Stimulated activated naive CD8-positive, alpha-beta T cell treated with anti-CD3 and anti-CD28 coated beads, Interleukin-15, Interleukin-2, amounts not matched to agents 100 ng/mL and 50 ng/mL, for 24 hours (primary cell): ENCODE results near the gene PRAMEF15.
"Not testable (repeated sequence)": the region's sequence is repeated elsewhere in the genome, so short reads cannot be mapped to it uniquely, and the experiment has no call there.

Experiments used
- H3K27ac Mint-ChIP-seq: one replicate; pipeline ENCODE4 v1.8.0; 2021; ENCODE audit warnings: mild to moderate bottlenecking, mixed read lengths
- H3K27me3 Mint-ChIP-seq: one replicate; pipeline ENCODE4 v1.8.0; 2021; ENCODE audit warnings: mixed read lengths
- H3K36me3 Mint-ChIP-seq: one replicate; pipeline ENCODE4 v1.8.0; 2021; ENCODE audit warnings: low read depth, mixed read lengths
- H3K4me1 Mint-ChIP-seq: one replicate; pipeline ENCODE4 v1.8.0; 2021; ENCODE audit warnings: low read depth, mixed read lengths
- H3K4me3 Mint-ChIP-seq: one replicate; pipeline ENCODE4 v1.8.0; 2021; ENCODE audit warnings: mild to moderate bottlenecking, mixed read lengths
- H3K9me3 Mint-ChIP-seq: one replicate; pipeline ENCODE4 v1.8.0; 2021; ENCODE audit warnings: mixed read lengths

The PRAMEF15 gene

DNA sequence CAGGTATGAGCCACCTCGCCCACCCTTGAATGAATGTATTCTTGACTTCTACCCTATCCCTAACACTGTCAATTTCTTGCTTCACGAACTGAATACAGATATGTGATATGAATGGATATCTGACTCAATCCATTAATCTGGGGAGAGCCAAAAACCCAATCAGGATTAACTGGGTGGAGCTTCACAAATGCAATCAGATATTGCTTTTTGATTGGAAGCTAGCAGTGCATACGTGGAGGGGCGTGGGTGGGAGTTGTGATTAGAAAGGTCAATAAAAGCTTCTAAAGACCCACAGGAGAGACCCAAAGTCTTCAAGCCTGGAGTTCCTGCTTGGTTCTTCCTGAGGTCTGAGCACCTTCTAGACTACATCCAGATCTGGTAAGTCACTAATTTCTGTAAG, at the start of gene PRAMEF15:
Gene PRAMEF15, plus strand, starts transcription at position 301 of the 400 bp plus-strand sequence. CDS start 2,827 bp downstream, outside the sequence.
- H3K27me3 Mint-ChIP-seq, H3K9me3 Mint-ChIP-seq, H3K4me3 Mint-ChIP-seq, H3K36me3 Mint-ChIP-seq, H3K27ac Mint-ChIP-seq, H3K4me1 Mint-ChIP-seq: not testable (repeated sequence)

DNA sequence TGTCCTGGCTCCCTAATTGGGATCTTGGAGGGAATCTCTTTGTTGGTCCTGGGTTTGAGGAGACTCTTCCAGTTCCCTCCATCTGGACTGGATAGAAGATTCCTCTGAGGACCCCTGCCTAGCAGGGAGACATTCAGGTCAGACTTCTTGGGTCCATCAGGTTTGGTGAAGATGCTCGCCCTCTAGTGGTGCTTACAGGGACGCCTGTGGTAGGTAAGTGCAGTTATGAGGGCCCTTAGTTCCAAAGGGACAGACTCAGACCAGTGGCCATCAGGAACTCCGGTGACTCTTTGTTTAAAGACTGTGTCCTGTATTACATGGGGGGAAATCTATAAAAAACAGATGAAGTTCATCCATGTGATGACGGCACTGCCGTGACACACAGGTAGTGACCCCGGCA, 38.4 kb upstream of the PRAMEF15 start:
- H3K4me3 Mint-ChIP-seq, H3K27me3 Mint-ChIP-seq, H3K27ac Mint-ChIP-seq, H3K9me3 Mint-ChIP-seq, H3K4me1 Mint-ChIP-seq, H3K36me3 Mint-ChIP-seq: not testable (repeated sequence)

DNA sequence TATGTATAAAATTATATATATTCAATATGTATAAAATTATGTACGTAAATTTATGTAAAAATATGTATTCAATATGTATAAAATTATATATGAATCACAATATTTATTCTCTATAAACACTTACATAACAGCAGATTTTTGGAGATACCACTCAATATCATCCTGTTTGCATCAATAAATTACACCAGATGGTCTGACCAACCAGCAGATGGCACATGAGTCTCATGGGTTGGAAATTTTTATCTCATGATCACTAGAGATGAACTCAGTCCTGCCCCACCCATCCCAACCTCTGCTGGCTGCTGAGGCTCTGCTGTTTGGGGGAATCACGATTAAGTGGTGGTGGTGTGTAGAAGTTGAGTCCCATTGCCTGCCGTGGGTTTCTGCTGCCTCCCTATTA, 35.8 kb upstream of the PRAMEF15 start:
- H3K4me3 Mint-ChIP-seq, H3K27me3 Mint-ChIP-seq, H3K4me1 Mint-ChIP-seq, H3K36me3 Mint-ChIP-seq, H3K27ac Mint-ChIP-seq, H3K9me3 Mint-ChIP-seq: not testable (repeated sequence)

DNA sequence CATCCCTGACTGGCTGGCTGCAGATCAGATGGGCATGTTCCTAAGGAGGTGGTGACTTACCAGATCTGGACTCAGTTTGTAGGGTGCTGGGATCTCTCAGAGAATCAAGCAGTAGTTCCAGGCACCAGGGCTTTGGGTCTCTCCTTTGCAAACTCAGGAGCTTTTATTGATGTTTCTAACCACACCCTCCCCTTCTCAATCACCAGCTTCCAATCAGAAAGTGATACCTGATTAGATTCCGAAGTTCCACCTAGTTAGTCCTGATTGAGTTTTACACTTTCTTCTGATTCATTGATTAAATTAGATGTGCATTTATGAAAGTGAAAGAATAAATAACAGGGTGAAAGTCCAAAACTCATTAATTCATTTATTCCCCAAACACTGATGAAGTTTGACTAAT, 30.3 kb upstream of the PRAMEF15 start, which contains the start of gene PRAMEF8:
Gene PRAMEF8, minus strand, starts transcription at position 101 of the 400 bp plus-strand sequence. CDS start 1,046 bp downstream, outside the sequence.
- not testable (repeated sequence) for H3K27me3 Mint-ChIP-seq, H3K36me3 Mint-ChIP-seq, H3K27ac Mint-ChIP-seq, H3K4me3 Mint-ChIP-seq, H3K4me1 Mint-ChIP-seq, H3K9me3 Mint-ChIP-seq

GRCh38 chr1:13289030-13289429, 26.4 kb upstream of the PRAMEF15 start:
- not testable (repeated sequence) for H3K4me1 Mint-ChIP-seq, H3K27me3 Mint-ChIP-seq, H3K4me3 Mint-ChIP-seq, H3K36me3 Mint-ChIP-seq, H3K9me3 Mint-ChIP-seq, H3K27ac Mint-ChIP-seq

GRCh38 chr1:13297216-13297931, 18.0 kb upstream of the PRAMEF15 start:
- H3K4me1 Mint-ChIP-seq, H3K27me3 Mint-ChIP-seq, H3K9me3 Mint-ChIP-seq, H3K27ac Mint-ChIP-seq, H3K36me3 Mint-ChIP-seq, H3K4me3 Mint-ChIP-seq: not testable (repeated sequence)

DNA sequence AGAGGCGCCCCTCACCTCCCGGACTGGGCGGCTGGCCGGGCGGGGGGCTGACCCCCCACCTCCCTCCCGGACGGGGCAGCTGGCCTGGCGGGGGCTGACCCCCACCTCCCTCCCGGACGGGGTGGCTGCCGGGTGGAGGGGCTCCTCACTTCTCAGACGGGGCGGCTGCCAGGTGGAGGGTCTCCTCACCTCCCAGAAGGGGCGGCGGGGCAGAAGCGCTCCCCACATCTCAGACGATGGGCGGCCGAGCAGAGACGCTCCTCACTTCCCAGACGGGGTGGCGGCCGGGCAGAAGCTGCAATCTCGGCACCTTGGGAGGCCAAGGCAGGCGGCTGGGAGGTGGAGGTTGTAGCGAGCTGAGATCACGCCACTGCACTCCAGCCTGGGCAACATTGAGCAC, 16.7 kb upstream of the PRAMEF15 start:
- not testable (repeated sequence) for H3K9me3 Mint-ChIP-seq, H3K27ac Mint-ChIP-seq, H3K27me3 Mint-ChIP-seq, H3K4me3 Mint-ChIP-seq, H3K4me1 Mint-ChIP-seq, H3K36me3 Mint-ChIP-seq

DNA sequence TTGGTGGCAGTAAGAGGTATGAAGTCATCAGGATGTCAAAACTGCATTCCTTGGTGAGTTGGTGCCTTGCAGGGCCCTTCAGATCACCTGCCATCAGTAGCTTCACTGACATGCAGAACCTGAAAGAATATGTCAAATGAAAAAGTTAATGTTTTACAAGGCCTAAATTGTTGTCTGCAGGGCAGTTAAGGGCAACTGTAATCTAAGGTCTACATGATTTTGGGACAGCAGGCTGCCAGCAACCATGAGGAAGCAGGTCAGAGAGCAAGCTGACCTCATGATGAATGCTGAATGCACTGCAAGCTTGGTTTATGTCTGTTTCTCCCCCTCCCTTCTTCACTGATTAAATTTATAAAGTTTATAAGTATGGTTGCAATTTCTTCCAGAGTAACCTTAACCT, 13.2 kb upstream of the PRAMEF15 start:
- not testable (repeated sequence) for H3K27me3 Mint-ChIP-seq, H3K9me3 Mint-ChIP-seq, H3K27ac Mint-ChIP-seq, H3K4me3 Mint-ChIP-seq, H3K4me1 Mint-ChIP-seq, H3K36me3 Mint-ChIP-seq

GRCh38 chr1:13303239-13303638, 12.1 kb upstream of the PRAMEF15 start, which contains the start of gene PRAMEF33:
PRAMEF33 (plus strand) TSS chr1:13303539; CDS start chr1:13305955, 2,416 bp downstream.
- not testable (repeated sequence) for H3K27me3 Mint-ChIP-seq, H3K9me3 Mint-ChIP-seq, H3K27ac Mint-ChIP-seq, H3K36me3 Mint-ChIP-seq, H3K4me3 Mint-ChIP-seq, H3K4me1 Mint-ChIP-seq

DNA sequence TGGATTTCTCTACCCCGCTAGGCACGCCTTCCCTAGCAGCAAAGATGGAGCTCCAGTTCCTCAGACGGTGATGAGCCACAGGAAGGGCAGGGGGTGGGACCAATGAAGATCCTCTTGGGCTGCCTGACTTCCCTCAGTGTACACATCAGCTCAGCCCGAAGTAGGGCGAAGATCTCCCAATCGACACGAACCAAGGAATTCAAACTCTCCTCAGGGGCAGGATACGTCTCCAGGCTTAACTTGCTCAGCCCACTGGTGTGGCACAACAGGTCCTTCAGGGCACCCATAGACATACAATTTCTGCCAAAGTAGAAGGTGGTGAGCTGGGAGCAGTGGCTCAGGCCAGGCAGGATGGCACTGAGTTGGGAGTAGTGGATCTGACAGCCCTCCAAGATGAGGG, 27.1 kb downstream of the PRAMEF15 start:
- not testable (repeated sequence) for H3K4me3 Mint-ChIP-seq, H3K9me3 Mint-ChIP-seq, H3K27me3 Mint-ChIP-seq, H3K27ac Mint-ChIP-seq, H3K36me3 Mint-ChIP-seq, H3K4me1 Mint-ChIP-seq

DNA sequence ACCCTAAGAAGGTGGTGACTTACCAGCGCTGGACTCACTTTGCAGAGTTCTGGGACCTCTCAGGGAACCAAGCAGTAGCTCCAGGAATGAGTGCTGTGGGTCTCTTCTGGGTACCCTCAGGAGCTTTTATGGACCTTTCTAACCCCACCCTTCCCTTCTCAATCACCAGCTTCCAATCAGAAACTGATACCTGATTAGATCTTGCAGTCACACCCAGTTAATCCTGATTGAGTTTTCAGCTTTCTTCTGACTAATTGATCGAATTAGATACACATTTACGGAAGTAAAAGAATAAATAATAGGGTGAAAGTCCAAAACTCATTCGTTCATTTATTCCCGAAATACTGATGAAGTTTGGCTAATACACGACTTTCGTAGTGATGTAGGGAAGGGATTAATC, 31.7 kb downstream of the PRAMEF15 start, which contains the start of gene PRAMEF14:
Gene PRAMEF14, minus strand, starts transcription at position 101 of the 400 bp plus-strand sequence. CDS start 1,820 bp downstream, outside the sequence.
- not testable (repeated sequence) for H3K36me3 Mint-ChIP-seq, H3K9me3 Mint-ChIP-seq

GRCh38 chr1:13353476-13353875, 38.1 kb downstream of the PRAMEF15 start:
- H3K27ac Mint-ChIP-seq, H3K4me1 Mint-ChIP-seq, H3K36me3 Mint-ChIP-seq, H3K27me3 Mint-ChIP-seq, H3K9me3 Mint-ChIP-seq, H3K4me3 Mint-ChIP-seq: not testable (repeated sequence)

More for the DNA sequence above, 31.7 kb downstream of the PRAMEF15 start, which contains the start of gene PRAMEF14:
- not testable (repeated sequence) for H3K27ac Mint-ChIP-seq, H3K27me3 Mint-ChIP-seq, H3K4me1 Mint-ChIP-seq, H3K4me3 Mint-ChIP-seq

DNA sequence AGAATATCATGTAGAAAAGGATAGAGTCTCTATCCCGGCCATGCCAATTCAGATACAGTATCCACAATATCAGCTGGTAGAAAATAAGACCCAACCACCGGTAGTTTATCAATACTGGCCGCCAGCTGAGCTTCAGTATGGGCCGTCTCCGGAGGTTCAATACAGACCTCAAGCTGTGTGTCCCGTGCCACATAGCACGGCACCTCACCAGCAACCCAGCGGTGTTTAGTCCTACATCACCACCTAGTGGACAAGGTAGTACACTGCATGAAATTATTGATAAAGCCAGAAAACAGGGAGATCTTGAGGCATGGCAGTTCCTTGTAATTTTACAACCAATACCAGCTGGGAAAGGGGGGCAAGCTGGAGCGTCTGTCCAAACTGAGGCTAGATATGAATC, 39.1 kb downstream of the PRAMEF15 start:
- H3K4me1 Mint-ChIP-seq, H3K27me3 Mint-ChIP-seq, H3K4me3 Mint-ChIP-seq, H3K27ac Mint-ChIP-seq, H3K9me3 Mint-ChIP-seq, H3K36me3 Mint-ChIP-seq: not testable (repeated sequence)

DNA sequence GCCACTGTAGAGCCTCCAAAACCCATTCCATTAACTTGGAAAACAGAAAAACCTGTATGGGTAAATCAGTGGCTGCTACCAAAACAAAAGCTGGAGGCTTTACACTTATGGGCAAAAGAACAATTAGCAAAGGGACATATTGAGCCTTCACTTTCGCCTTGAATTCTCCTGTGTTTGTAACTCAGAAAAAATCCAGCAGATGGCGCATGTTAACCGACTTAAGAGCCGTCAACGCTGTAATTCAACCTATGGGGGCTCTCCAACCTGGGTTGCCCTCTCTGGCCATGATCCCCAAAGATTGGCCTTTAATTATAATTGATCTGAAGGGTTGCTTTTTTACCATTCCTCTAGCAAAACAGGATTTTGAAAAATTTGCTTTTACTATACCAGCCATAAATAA, 41.4 kb downstream of the PRAMEF15 start:
- not testable (repeated sequence) for H3K4me3 Mint-ChIP-seq, H3K4me1 Mint-ChIP-seq, H3K27ac Mint-ChIP-seq, H3K27me3 Mint-ChIP-seq, H3K9me3 Mint-ChIP-seq, H3K36me3 Mint-ChIP-seq

GRCh38 chr1:13362364-13362763, 47.0 kb downstream of the PRAMEF15 start:
- H3K4me3 Mint-ChIP-seq, H3K36me3 Mint-ChIP-seq, H3K27me3 Mint-ChIP-seq, H3K27ac Mint-ChIP-seq, H3K9me3 Mint-ChIP-seq, H3K4me1 Mint-ChIP-seq: not testable (repeated sequence)

GRCh38 chr1:13364928-13365327, 49.5 kb downstream of the PRAMEF15 start:
- H3K9me3 Mint-ChIP-seq, H3K27me3 Mint-ChIP-seq, H3K4me3 Mint-ChIP-seq: not testable (repeated sequence)

More at GRCh38 chr1:13364928-13365327, 49.5 kb downstream of the PRAMEF15 start:
- not testable (repeated sequence) for H3K4me1 Mint-ChIP-seq, H3K36me3 Mint-ChIP-seq, H3K27ac Mint-ChIP-seq
